ENCODE data around the gene RXFP1. TPM values are rescaled to one million over a fixed set of nuclear protein-coding genes. Genes with fewer than 3 reads are reported as not detected.

Gene RXFP1
- total RNA-seq, 1 donor from 2014 or later: not detected

DNA sequence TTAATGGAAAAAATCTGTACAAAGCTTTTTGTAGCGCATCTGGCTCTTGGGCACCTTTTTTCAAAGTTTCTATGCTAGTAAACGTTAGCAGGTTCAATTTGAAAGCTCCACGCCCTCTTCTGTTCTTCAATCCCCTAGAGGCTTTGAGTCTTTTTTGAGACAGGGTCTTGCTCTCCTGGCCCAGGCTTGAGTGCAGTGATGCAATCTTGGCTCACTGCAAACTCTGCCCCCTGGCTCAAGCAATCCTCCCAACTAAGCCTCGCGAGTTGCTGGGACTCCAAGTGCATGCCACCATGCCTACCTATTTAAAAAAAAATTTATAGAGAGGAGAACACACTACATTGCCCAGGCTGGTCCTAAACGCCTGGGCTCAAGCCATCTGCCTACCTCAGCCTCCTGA is 9.2 kb downstream of the RXFP1 start:
- intact Hi-C loops (cut with micrococcal nuclease): no loop called here
- no peak for DNase-seq (ENCODE audit: low spot score)
- H3K36me3 Mint-ChIP-seq (ENCODE audit: low read depth): no peaks in the 10 kb centered on the region
- peaks cover 10% of the 10 kb centered on the region for H3K4me1 Mint-ChIP-seq (ENCODE audit: low read depth)
- no peak overlapping the region for H3K4me3 Mint-ChIP-seq
- peaks cover 5% of the 10 kb centered on the region for H3K9me3 Mint-ChIP-seq
- H3K27ac Mint-ChIP-seq: no peak overlapping the region
- H3K27me3 Mint-ChIP-seq (ENCODE audit: insufficient read depth): peaks cover 6% of the 10 kb centered on the region

DNA sequence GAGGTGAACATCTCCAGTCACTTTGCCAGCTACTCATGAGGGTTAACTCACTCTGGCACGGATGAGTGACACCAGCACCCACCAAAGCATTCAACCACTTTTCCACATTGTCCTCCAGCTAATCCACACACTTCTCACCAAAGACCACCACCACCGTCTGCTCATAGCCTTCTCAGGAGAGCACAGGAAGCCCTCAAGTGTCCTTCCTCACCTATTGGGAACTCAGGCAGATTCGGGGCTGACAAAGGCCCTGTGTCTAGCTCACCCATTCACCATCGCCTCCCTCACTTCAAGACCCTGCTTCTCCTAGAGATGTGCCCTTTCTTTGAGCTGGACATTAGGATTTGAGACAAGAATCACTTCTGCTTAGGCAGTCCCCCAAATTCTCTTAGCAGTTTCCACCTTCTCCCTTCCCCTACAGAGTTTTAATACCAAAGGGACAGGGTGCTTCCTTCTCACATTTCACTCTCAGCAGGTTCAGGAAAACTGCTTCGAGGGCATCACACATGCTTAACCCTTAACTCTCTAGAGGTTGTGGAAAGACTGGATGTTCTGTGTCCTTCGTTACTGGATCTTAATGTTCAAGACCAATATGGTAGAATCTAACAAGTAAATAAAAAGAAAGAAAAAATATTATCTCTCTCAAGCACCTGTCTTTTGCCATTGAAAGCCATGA is 11.0 kb downstream of the RXFP1 start:
- Mint-ChIP-seq H3K27me3 (ENCODE audit: insufficient read depth) (peaks cover 4% of the 10 kb centered on the region), H3K4me3 (no peak overlapping the region), H3K4me1 (ENCODE audit: low read depth) (peaks cover 10% of the 10 kb centered on the region), H3K9me3 (peaks cover 5% of the 10 kb centered on the region), H3K27ac (no peak overlapping the region), H3K36me3 (ENCODE audit: low read depth) (no peaks in the 10 kb centered on the region)
- intact Hi-C loops (cut with micrococcal nuclease): no loop called here
- no peak for DNase-seq (ENCODE audit: low spot score)

DNA sequence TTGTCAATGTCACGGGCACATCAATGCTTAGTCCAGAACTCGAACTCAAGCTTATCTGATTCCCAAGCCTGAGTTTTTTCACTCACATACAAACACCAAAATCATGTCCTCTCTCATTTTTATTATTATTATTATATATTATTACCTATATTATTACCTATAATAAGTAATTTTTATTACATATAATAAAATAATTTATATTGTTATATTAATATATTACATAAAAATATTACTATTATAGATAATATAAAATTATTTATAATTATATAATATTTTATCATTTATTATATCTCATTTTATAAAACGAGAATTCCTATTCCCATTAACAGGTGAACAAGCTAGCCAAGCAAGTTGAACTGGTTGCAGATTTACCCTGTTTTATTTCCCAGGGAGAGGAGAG is 13.0 kb downstream of the RXFP1 start:
- Mint-ChIP-seq H3K4me3 (no peak overlapping the region), H3K4me1 (ENCODE audit: low read depth) (peaks cover 10% of the 10 kb centered on the region), H3K27ac (no peak overlapping the region), H3K27me3 (ENCODE audit: insufficient read depth) (peaks cover 4% of the 10 kb centered on the region), H3K36me3 (ENCODE audit: low read depth) (no peaks in the 10 kb centered on the region), H3K9me3 (peaks cover 5% of the 10 kb centered on the region)
- intact Hi-C loops (cut with micrococcal nuclease): no loop called here
- DNase-seq (ENCODE audit: low spot score): no peak

DNA sequence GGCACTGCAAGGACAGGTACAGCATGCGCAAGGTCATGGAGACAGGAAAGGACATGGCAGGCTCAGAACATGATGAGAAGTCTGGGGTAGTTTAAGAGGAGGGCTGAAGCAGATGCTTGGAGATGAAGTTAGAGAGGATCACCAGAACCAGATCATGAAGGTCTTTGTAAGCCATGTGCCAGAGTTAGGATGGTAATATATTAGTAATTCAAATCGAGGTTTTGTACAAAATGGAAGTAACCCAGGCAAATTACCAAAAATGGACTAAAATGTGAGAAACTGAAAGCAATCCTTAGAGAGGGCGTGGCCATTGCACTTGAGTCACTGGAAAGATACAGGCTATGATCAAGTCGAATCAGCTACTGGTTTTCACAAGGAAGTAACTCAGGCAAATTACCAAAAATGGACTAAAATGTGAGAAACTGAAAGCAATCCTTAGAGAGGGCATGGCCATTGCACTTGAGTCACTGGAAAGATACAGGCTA is 13.5 kb downstream of the RXFP1 start:
- peaks cover 6% of the 10 kb centered on the region for H3K27me3 Mint-ChIP-seq (ENCODE audit: insufficient read depth)
- H3K4me3 Mint-ChIP-seq: no peak overlapping the region
- DNase-seq (ENCODE audit: low spot score): no peak
- peaks cover 10% of the 10 kb centered on the region for H3K4me1 Mint-ChIP-seq (ENCODE audit: low read depth)
- H3K36me3 Mint-ChIP-seq (ENCODE audit: low read depth): no peaks in the 10 kb centered on the region
- intact Hi-C loops (cut with micrococcal nuclease): no loop called here
- no peak overlapping the region for H3K27ac Mint-ChIP-seq
- peaks cover 5% of the 10 kb centered on the region for H3K9me3 Mint-ChIP-seq

DNA sequence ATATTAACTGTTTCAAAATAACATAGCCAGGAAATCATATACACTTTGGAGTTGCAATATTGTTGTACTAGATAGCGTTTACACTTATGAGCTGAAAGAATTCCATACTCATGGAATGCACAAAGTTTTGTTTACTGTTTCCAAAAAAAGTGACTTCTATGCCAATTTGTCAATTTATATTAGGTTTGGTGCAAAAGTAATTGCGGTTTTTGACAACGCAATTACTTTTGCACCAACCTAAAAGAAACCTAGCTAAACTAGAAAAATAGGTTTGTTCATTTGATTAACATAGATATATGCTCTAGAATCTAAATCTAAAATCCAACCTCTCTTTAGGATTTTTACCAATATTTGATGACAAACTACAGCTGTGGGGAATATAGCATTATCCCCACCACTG is 15.2 kb downstream of the RXFP1 start:
- H3K9me3 Mint-ChIP-seq: peaks cover 5% of the 10 kb centered on the region
- H3K36me3 Mint-ChIP-seq (ENCODE audit: low read depth): no peaks in the 10 kb centered on the region
- H3K4me3 Mint-ChIP-seq: no peak overlapping the region
- DNase-seq (ENCODE audit: low spot score): no peak
- peaks cover 10% of the 10 kb centered on the region for H3K4me1 Mint-ChIP-seq (ENCODE audit: low read depth)
- H3K27me3 Mint-ChIP-seq (ENCODE audit: insufficient read depth): peaks cover 2% of the 10 kb centered on the region
- H3K27ac Mint-ChIP-seq: no peak overlapping the region
- intact Hi-C loops (cut with micrococcal nuclease): no loop called here

DNA sequence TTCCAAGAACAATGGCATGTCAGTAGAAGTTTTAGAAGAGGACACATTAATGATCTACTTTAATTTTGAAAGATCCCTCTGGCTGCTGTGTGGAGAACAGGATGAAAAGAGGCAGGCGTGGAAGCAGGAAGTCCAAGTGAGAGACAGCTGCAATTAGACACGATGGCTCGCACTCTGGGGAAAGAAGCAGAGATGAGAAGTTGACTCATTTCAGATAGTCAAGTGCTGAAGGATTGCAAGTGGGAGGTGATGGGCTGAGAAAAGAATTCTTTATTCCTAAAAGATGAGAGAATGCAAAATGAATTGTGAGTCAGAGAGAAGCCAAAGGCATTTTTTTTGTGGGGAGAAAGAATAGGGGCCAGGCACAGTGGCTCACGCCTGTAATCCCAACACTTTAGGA is 16.5 kb downstream of the RXFP1 start:
- peaks cover 15% of the 10 kb centered on the region for H3K4me1 Mint-ChIP-seq (ENCODE audit: low read depth)
- peaks cover 5% of the 10 kb centered on the region for H3K9me3 Mint-ChIP-seq
- no peaks in the 10 kb centered on the region for H3K36me3 Mint-ChIP-seq (ENCODE audit: low read depth)
- DNase-seq (ENCODE audit: low spot score): no peak
- no peak overlapping the region for H3K4me3 Mint-ChIP-seq
- H3K27me3 Mint-ChIP-seq (ENCODE audit: insufficient read depth): peaks cover 2% of the 10 kb centered on the region
- intact Hi-C loops (cut with micrococcal nuclease): no loop called here
- H3K27ac Mint-ChIP-seq: no peak overlapping the region

DNA sequence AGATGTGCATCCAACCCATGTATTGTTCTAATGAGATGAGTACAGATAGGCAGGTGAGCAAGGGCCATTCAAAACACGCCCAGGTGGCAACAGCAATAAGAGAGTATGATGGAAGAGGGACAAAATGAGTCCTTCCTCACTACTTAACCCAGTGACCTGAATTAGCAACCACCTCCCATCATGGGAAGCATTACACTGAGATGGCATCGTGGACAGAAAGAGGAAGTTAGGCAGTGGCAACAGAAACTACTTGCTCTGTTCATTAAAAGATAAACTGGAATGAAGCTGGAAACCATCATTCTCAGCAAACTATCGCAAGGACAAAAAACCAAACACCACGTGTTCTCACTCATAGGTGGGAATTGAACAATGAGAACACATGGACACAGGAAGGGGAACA is 17.2 kb downstream of the RXFP1 start:
- H3K4me3 Mint-ChIP-seq: no peak overlapping the region
- no peak overlapping the region for H3K27ac Mint-ChIP-seq
- intact Hi-C loops (cut with micrococcal nuclease): no loop called here
- no peaks in the 10 kb centered on the region for H3K36me3 Mint-ChIP-seq (ENCODE audit: low read depth)
- no peak for DNase-seq (ENCODE audit: low spot score)
- peaks cover 2% of the 10 kb centered on the region for H3K27me3 Mint-ChIP-seq (ENCODE audit: insufficient read depth)
- H3K4me1 Mint-ChIP-seq (ENCODE audit: low read depth): peaks cover 15% of the 10 kb centered on the region
- peaks cover 5% of the 10 kb centered on the region for H3K9me3 Mint-ChIP-seq

DNA sequence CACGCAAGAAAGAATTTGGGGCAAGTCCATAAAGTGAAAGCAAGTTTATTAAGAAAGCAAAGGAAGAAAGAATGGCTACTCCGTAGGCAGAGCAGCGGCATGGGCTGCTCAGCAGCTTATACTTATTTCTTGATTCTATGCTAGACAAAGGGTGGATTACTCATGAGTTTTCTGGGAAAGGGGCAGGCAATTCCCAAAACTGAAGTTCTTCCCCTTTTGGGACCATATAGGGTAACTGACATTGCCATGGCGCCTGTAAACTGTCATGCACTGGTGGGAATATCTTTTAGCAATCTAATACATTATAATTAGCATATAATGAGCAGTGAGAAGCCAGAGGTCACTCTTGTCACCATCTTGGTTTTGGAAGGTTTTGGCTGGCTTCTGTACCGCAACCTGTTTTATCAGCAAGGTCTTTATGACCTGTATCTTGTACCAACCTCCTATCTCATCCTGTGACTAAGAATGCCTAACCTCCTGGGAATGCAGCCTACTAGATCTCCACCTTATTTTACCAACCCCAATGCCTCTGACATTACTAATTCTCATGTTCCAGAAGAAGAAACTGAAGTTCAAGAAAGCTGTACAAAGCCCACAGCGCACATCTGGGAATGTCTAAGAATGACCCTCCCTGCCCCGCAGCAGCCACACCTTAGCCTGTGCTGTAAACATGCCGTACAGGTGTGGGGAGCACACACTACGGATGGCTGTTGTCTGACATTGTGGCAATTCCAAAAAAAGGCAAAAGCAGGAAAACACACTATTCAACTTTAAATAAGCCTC is 18.6 kb downstream of the RXFP1 start:
- H3K4me3 Mint-ChIP-seq: no peak overlapping the region
- H3K9me3 Mint-ChIP-seq: peaks cover under 1% of the 10 kb centered on the region
- no peak overlapping the region for H3K27ac Mint-ChIP-seq
- peaks cover 10% of the 10 kb centered on the region for H3K4me1 Mint-ChIP-seq (ENCODE audit: low read depth)
- intact Hi-C loops (cut with micrococcal nuclease): no loop called here
- H3K27me3 Mint-ChIP-seq (ENCODE audit: insufficient read depth): peaks cover 2% of the 10 kb centered on the region
- H3K36me3 Mint-ChIP-seq (ENCODE audit: low read depth): no peaks in the 10 kb centered on the region
- DNase-seq (ENCODE audit: low spot score): no peak

DNA sequence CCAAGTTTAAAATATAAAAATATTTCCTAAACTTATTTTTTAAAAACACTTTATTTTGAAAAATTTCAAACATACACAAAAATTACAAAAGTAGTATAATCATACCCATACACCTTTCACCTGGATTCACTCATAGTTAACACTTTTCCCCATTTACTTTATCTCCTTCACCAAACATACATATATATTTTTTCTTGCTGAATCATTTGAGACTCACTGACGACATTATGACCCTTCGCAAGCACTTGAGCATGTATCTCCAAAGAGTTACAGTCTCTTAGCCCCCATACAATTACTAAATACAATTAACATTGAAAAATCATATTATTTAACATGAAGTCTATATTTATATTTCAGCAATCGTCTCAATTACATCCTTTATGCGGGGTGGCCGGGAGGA is 19.8 kb downstream of the RXFP1 start:
- peaks cover 5% of the 10 kb centered on the region for H3K4me1 Mint-ChIP-seq (ENCODE audit: low read depth)
- no peak overlapping the region for H3K27ac Mint-ChIP-seq
- DNase-seq (ENCODE audit: low spot score): no peak
- peaks cover 2% of the 10 kb centered on the region for H3K27me3 Mint-ChIP-seq (ENCODE audit: insufficient read depth)
- H3K9me3 Mint-ChIP-seq: no peaks in the 10 kb centered on the region
- no peak overlapping the region for H3K4me3 Mint-ChIP-seq
- intact Hi-C loops (cut with micrococcal nuclease): no loop called here
- H3K36me3 Mint-ChIP-seq (ENCODE audit: low read depth): no peaks in the 10 kb centered on the region

DNA sequence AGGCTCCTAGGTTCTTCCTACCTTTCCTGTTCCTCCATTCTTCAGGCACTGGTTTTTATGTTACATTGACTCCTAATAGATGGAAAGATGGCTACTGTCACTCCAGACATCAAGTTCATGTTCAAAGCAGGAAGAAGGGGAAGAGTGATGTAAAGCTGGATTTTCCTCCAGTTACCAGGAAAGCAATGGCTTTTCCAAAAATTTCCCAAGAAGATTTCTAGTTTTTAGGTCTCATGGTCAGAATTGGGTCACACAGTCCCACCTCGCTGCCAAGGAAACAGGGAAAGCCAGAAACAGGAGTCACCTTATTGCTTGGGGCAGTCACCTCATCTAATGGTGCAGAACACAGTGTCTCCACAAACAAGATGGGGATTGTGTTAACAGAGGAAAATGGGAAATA is 21.5 kb downstream of the RXFP1 start:
- peaks cover 2% of the 10 kb centered on the region for H3K27me3 Mint-ChIP-seq (ENCODE audit: insufficient read depth)
- H3K27ac Mint-ChIP-seq: no peak overlapping the region
- no peak for DNase-seq (ENCODE audit: low spot score)
- intact Hi-C loops (cut with micrococcal nuclease): no loop called here
- no peak overlapping the region for H3K4me3 Mint-ChIP-seq
- H3K4me1 Mint-ChIP-seq (ENCODE audit: low read depth): peaks cover 5% of the 10 kb centered on the region
- no peaks in the 10 kb centered on the region for H3K9me3 Mint-ChIP-seq
- no peaks in the 10 kb centered on the region for H3K36me3 Mint-ChIP-seq (ENCODE audit: low read depth)

DNA sequence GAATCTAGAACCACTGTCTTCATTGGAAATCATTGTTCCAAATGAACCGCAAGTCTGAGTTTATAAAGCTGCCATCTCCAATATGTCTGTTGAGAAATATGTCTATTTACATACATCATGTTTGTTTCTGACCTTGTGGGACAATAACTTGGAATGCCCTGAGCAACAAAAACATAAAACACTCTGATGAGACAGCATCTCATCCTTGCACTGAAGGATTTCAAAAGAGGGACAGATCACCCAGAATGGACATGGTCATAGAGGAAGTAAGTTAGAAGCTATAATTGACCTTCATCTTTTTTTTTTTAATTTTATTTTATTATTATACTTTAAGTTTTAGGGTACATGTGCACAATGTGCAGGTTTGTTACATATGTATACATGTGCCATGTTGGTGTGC is 22.5 kb downstream of the RXFP1 start:
- intact Hi-C loops (cut with micrococcal nuclease): no loop called here
- Mint-ChIP-seq H3K36me3 (ENCODE audit: low read depth) (no peaks in the 10 kb centered on the region), H3K27ac (no peak overlapping the region), H3K4me1 (ENCODE audit: low read depth) (peaks cover 5% of the 10 kb centered on the region), H3K9me3 (no peaks in the 10 kb centered on the region), H3K27me3 (ENCODE audit: insufficient read depth) (peaks cover 2% of the 10 kb centered on the region), H3K4me3 (no peak overlapping the region)
- DNase-seq (ENCODE audit: low spot score): no peak

DNA sequence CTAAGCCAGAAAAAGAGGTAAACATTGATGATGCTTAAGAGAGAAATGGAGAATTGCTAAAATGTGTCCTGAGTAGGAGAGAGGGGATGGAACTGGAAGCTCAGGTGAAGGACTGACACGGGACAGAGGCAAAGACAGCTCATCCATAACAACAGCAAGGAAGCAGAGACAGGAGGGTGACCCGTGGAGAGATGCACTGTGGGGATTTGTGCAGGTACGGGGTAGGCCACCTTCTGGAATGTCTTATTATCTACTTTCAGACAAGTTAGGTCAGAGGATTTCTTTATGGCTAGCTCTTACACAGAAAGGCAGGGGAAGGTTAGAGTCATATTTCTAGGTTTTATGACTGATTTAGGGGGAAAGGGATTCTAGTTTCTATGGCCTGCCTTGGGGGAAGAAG is 31.7 kb downstream of the RXFP1 start:
- Mint-ChIP-seq H3K9me3 (no peaks in the 10 kb centered on the region), H3K4me3 (no peak overlapping the region), H3K27ac (no peak overlapping the region), H3K4me1 (ENCODE audit: low read depth) (no peaks in the 10 kb centered on the region), H3K36me3 (ENCODE audit: low read depth) (no peaks in the 10 kb centered on the region), H3K27me3 (ENCODE audit: insufficient read depth) (peaks cover 4% of the 10 kb centered on the region)
- DNase-seq (ENCODE audit: low spot score): no peak
- intact Hi-C loops (cut with micrococcal nuclease): no loop called here

DNA sequence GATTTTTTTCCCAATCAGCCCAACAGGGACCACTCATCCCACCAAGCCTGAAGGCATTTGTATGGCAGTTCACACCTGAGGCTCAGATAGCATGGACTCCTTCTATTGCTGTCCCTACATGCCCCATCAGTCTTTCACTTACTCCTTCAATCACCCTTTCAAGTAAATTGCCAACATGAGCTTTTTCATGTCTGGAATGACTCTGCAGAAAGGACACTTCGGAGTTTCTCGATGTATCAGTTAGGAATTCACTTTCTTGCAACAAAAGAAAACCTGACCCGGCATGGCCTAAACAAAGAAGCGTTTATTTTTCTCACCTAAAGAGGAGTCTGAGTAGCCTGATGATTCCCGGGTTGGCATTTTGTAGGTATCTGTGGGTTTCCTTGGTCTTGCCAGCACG is 38.6 kb downstream of the RXFP1 start:
- DNase-seq (ENCODE audit: low spot score): no peak
- H3K36me3 Mint-ChIP-seq (ENCODE audit: low read depth): no peaks in the 10 kb centered on the region
- peaks cover 6% of the 10 kb centered on the region for H3K27me3 Mint-ChIP-seq (ENCODE audit: insufficient read depth)
- intact Hi-C loops (cut with micrococcal nuclease): no loop called here
- H3K27ac Mint-ChIP-seq: no peak overlapping the region
- no peaks in the 10 kb centered on the region for H3K4me1 Mint-ChIP-seq (ENCODE audit: low read depth)
- H3K4me3 Mint-ChIP-seq: no peak overlapping the region
- no peaks in the 10 kb centered on the region for H3K9me3 Mint-ChIP-seq
